Fibroblast of lung (primary cell): ENCODE measurements around the gene LDLRAD3.

Experiments
- EZH2 ChIP-seq: IDR thresholded peaks from 2 replicates; pipeline ENCODE4 v1.5.1; 2012; ENCODE audit warnings: low read length, control low read depth, mild to moderate bottlenecking; ENCODE audit errors: missing control alignments
- TF ChIP-seq, protein P1 (sequence below), 2 donors: IDR thresholded peaks in 1 of 2; conservative IDR thresholded peaks in 1 of 2; 1 replicate in 1 of 2; 2 replicates in 1 of 2; pipeline ENCODE4 v1.5.1; 2011 to 2012; ENCODE audit warnings: low read length in 2 of 2, control low read depth in 1 of 2, inconsistent platforms in 1 of 2, low read depth in 1 of 2, mild to moderate bottlenecking in 1 of 2

DNA sequence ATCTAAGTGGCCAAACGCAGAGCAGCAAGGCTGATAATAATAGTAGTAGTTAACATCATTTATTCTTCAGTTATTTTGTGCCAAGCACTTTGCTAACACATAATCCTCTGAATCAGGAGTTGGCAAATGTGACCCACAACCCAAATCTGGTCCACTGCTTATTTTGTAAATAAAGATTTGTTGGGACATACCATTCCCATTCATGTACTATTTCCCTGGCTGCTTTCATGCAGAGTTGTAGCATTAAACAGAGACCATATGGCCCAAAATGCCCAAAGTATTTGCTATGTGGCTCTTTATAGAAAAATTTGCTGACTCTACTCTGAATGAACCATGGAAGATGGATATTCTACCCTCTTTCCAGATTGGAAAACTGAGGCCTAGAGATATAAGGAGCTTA lies 295.0 kb downstream of the LDLRAD3 start:
- TF ChIP-seq, protein P1, sequence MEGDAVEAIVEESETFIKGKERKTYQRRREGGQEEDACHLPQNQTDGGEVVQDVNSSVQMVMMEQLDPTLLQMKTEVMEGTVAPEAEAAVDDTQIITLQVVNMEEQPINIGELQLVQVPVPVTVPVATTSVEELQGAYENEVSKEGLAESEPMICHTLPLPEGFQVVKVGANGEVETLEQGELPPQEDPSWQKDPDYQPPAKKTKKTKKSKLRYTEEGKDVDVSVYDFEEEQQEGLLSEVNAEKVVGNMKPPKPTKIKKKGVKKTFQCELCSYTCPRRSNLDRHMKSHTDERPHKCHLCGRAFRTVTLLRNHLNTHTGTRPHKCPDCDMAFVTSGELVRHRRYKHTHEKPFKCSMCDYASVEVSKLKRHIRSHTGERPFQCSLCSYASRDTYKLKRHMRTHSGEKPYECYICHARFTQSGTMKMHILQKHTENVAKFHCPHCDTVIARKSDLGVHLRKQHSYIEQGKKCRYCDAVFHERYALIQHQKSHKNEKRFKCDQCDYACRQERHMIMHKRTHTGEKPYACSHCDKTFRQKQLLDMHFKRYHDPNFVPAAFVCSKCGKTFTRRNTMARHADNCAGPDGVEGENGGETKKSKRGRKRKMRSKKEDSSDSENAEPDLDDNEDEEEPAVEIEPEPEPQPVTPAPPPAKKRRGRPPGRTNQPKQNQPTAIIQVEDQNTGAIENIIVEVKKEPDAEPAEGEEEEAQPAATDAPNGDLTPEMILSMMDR (conservative IDR thresholded peaks at IDR 0.05 in 1 of 2, IDR thresholded peaks at IDR 0.05 in 1 of 2; ENCODE audit: low read depth in 1 of 2, low read length in 2 of 2), result no peak
- TF ChIP-seq EZH2, result no peak
